NCI-H146 treated with DMSO at 0.1 percent for 48 hours (cell line): ENCODE measurements around the gene ZNF837.
"Not testable (repeated sequence)": the region's sequence is repeated elsewhere in the genome, so short reads cannot be mapped to it uniquely, and the experiment has no call there.

Experiments used
- DNase-seq: peaks from one replicate; lab custom pipeline; 2025; ENCODE audit not compliant: unreplicated experiment; lab: John Stamatoyannopoulos, UW

Gene ZNF837

GRCh38 chr19:58396691-58397532 is 16.1 kb upstream of the ZNF837 start:
- no peak for DNase-seq

GRCh38 chr19:58395979-58396627 is 15.3 kb upstream of the ZNF837 start:
- DNase-seq: no peak

DNA sequence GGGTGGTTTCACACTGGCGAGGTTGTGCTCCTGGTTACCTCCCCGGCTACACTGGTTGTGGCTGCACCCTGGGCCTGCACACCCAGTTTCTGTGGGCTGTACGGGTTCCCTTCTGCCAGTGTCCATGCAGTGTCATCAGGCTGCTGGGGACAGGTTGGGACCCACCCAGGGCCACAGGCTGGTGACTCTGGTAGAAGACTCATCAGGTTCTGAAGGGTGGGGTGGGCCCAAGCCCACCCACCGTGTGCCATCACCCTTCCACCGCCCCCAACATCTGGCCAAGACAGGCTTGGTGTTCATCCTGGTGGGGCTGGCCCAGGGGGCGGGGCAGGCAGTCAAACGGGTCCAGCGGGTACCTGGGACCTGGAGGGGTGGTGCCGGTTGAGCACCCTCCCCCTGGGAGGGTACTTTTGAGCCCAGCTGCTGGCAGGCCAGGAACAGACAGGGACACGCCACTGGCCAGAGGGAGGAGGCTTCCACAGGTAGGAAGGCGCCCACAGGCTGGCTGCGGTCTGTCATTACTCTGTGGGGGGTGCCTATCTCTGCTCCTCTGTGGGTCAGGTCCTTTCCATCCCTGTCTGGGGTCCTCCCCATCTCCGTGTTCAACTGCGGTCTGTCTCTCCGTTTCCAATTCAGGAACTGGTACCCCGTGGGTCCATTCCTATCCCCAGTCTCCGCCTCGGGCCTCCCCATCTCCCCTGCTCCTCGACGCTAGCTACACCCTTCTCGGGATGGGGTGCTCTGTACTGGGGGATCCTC is 14.6 kb upstream of the ZNF837 start, which contains the start of gene RNF225:
TSS of gene RNF225 (plus strand) at position 437 of the 759 bp plus-strand sequence. CDS start 434 bp downstream, outside the sequence.
- no peak for DNase-seq

GRCh38 chr19:58394821-58395219 is 14.0 kb upstream of the ZNF837 start:
- no peak for DNase-seq

DNA sequence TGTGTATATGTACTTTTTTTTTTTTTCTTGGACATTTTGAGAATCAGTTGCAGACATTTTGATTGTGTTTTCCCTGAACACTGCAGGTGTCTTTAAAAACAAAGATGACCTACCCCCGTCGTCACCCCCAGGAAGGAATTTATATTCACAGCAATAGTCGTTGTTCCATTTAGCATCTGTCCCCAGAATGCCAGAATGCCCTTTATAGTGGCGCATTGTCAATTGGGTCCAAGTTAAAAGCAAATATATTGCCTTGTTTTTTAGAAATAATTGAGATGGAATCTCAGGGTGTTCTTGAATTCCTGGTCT is 12.8 kb upstream of the ZNF837 start:
- no peak for DNase-seq

DNA sequence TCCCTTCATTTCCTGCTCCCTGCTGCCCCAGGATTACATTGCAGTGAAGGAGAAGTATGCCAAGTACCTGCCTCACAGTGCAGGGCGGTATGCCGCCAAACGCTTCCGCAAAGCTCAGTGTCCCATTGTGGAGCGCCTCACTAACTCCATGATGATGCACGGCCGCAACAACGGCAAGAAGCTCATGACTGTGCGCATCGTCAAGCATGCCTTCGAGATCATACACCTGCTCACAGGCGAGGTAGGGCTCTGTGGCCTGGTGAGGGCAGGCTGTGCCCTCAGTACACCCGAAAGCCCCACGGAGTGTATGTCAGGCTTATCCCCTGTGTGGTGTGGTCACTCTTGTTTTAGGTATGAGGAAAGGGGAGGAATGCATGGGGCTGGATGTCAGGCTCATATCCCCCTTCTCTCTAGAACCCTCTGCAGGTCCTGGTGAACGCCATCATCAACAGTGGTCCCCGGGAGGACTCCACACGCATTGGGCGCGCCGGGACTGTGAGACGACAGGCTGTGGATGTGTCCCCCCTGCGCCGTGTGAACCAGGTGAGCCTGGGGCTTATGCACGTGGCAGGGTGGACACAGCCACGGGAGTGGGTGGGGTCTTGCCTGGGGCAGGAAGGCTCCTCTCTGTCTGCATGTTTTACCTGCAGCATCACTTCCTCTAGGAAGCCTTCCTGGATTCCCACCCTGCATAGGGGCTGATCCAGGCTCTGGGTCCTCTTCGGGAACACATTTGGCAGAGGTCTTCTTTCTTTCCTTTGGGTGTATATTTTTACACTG is 12.3 kb upstream of the ZNF837 start:
- no peak for DNase-seq

DNA sequence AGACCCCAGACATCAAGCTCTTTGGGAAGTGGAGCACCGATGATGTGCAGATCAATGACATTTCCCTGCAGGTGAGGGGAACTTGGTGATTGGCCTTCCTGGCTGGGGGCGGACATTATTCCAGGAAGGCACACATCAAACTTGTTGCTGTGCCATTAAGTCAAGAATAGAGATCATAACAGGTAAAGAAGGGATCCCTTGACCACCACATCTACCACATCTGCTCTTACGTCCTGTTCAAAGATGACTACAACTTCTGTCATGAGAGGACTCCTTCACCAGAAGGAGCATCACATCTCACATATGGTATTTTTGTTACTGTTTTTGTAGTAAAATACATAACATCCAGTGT is 7.3 kb upstream of the ZNF837 start:
- no peak for DNase-seq

DNA sequence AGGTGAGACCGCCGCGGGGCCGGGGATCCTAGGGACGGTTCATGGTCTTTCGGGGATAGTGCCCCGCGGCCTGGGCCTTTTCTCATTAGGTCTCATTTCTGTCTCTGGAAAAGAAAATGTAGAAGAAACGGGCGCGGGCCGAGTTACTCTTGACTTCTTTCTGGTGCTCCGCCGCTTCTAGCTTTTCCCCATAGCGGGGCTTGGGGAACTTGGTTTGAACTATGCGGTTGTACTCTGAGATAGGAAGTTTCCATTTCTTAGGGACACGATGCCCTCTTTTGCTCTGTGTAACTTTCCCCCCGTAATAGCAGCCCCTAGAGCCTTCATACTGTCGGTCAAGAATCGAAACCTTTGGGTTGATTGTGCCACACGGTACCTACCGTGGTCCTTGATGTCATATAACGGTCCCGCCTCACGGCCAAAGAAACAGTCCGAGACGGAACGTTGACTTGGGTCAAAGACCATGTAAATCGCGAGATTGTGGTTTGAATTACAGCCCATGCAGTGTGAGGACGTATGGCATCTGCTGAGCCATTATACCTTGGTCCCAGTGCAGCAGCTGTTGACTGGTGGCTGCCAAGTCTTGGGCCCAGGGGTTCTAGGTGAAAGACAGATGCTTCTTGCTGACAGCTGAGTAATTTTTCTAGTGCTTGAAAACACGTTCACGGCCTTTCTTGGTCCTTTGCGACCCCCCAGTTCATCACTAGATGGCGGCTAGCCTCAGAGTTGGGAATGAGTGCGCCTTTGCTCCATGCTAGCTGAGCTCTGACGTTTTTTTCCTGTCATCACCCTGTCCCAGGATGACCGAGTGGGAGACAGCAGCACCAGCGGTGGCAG is 6.7 kb upstream of the ZNF837 start:
- DNase-seq: no peak

GRCh38 chr19:58386576-58387337 is 5.9 kb upstream of the ZNF837 start, which contains the start of gene RPS5:
Gene RPS5, plus strand, starts transcription at chr19:58387269. Its CDS starts 869 bp downstream, at chr19:58388138.
- DNase-seq: peak; percentile 98

DNA sequence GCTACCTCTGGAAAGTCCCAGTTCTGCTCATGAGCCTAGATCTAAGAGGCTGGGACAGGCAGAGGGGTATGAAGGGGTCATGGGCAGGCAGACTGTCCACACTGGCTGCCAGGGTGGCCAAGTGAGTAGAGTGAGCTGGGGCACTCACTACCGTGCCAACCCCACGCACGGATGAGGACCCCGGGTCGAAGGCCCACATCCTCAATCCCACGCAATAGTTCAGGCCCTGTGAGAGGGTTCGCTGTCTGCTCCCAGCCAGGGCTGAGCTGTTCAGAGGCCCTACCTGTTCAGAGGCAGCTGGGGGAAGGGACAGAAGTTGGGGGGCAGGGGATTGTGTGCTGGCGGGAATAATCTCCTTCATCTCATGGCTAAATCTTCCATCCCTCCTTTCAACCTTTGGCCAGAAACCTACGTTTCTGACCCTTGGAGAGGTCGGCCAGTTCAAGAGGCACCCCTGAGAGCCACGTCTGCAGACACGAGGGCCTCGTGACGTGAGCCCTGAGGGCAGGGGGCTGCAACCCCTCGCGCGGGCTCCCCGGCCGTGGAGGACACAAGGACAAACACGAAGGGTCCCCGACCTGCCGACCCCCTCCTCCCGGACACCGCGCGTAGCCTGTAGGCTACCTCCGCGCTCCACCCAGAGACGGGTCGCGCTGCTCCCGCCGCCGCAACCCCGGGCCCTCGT is 5.2 kb upstream of the ZNF837 start:
- no peak for DNase-seq

- DNase-seq: no peak
These were observed 4.6 kb upstream of the ZNF837 start for GRCh38 chr19:58385313-58385890.

- no peak for DNase-seq
These were observed 2.3 kb upstream of the ZNF837 start for GRCh38 chr19:58382997-58383603.

GRCh38 chr19:58381460-58382212 is 806 bp upstream of the ZNF837 start:
- DNase-seq: no peak

- no peak for DNase-seq
These were observed 681 bp downstream of the ZNF837 start for GRCh38 chr19:58380037-58380661.

- no peak for DNase-seq
These were observed 1.6 kb downstream of the ZNF837 start for GRCh38 chr19:58379246-58379645.

GRCh38 chr19:58376724-58377123 is 4.1 kb downstream of the ZNF837 start:
- not testable (repeated sequence) for DNase-seq

DNA sequence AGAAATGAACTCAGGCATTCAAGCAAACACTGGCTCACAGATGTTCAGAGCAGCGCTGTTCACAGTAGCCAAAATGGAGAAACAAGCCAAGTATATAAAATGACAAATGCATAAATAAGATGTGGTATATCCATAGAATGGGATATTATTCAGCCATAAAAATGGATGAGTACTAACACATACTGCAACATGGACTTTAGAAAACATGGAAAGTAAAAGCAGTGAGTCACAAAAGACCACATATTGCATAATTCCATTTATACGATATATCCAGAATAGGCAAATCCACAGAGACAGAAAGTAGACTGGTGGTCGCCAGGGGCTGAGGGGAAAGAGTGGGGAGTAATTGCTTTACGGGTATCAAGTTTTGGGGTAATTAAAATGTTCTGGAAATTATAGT is 6.6 kb downstream of the ZNF837 start:
- no peak for DNase-seq
